ENCODE data around the gene DIO3. TPM values are rescaled to one million over a fixed set of nuclear protein-coding genes. Genes with fewer than 3 reads are reported as not detected.

The DIO3 gene
- total RNA-seq, 4 donors from 2014 or later, result 4.2 to 19.5 (median 5.3) TPM

DNA sequence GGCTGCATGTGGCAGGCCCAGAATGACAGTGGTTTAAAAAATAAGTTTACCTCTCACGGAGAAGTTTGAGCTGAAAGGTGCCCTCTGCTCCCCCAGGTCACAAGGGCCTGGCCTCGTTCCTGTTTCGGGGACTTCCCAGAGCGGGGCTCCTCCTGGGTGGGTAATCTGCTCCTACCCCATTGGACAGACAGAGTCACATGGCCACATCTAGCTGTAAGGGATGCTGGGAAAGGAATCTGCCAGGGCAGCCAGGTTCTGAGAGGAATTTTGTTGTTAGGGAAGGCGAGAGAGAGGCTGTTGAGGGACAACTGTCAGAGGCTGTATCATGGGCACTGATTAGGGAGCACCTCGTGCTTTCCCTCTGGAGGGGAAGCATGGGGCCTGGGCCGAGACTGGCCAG lies 24.0 kb upstream of the DIO3 start:
- Histone ChIP-seq H3K4me1 (no peaks in the 10 kb centered on the region), H3K9me3 (peaks cover 0 to 5% (median 0%) of the 10 kb centered on the region in 4 donors), H3K36me3 (no peaks in the 10 kb centered on the region), H3K27me3 (no peaks in the 10 kb centered on the region), H3K4me3 (no peak overlapping the region), H3K27ac (no peak overlapping the region)
- TF ChIP-seq POLR2A (IDR thresholded peaks at IDR 0.05), result no peak
- TF ChIP-seq, protein P1, sequence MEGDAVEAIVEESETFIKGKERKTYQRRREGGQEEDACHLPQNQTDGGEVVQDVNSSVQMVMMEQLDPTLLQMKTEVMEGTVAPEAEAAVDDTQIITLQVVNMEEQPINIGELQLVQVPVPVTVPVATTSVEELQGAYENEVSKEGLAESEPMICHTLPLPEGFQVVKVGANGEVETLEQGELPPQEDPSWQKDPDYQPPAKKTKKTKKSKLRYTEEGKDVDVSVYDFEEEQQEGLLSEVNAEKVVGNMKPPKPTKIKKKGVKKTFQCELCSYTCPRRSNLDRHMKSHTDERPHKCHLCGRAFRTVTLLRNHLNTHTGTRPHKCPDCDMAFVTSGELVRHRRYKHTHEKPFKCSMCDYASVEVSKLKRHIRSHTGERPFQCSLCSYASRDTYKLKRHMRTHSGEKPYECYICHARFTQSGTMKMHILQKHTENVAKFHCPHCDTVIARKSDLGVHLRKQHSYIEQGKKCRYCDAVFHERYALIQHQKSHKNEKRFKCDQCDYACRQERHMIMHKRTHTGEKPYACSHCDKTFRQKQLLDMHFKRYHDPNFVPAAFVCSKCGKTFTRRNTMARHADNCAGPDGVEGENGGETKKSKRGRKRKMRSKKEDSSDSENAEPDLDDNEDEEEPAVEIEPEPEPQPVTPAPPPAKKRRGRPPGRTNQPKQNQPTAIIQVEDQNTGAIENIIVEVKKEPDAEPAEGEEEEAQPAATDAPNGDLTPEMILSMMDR (IDR thresholded peaks at IDR 0.05), result no peak
- no peak for DNase-seq (ENCODE audit: low spot score in 2 of 2)
- 87 to 93% methylated on average over 7 of the region's 7 CpGs for WGBS, 2 donors

- no peaks in the 10 kb centered on the region for H3K36me3 ChIP-seq
- H3K27me3 ChIP-seq, result no peaks in the 10 kb centered on the region
- TF ChIP-seq, protein P1 (IDR thresholded peaks at IDR 0.05), result no peak
- TF ChIP-seq POLR2A (IDR thresholded peaks at IDR 0.05) (no peak), EP300 (IDR thresholded peaks at IDR 0.05) (no peak)
- H3K4me3 ChIP-seq, result no peak overlapping the region
- no peak overlapping the region for H3K27ac ChIP-seq
- DNase-seq (ENCODE audit: low spot score in 2 of 2), result no peak
- H3K4me1 ChIP-seq, result no peaks in the 10 kb centered on the region
- 19 to 23% methylated on average over 5 of the region's 5 CpGs for WGBS, 2 donors
- H3K9me3 ChIP-seq, result peaks cover 0 to 19% (median 0%) of the 10 kb centered on the region in 4 donors
Measured at GRCh38 chr14:101538878-101539277, 22.4 kb upstream of the DIO3 start.

DNA sequence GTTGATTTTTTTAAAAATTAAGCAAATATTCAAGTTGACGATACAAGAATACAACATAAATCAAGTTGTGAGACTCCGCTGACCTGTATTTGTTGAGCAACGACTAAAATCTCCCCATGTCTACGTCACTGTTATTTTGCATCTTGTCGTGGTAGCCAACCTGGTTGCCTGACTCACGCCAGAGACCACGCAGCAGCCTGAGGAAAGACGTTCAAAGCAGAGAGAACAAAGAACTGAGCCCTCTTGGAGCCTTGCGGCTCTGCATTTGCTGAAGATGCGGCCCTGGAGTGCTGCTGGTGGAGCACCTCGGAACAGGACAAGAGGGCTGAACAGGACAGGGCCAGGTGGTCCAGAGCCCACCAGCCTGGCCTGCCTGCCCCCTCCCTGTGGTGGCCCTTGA lies 21.4 kb upstream of the DIO3 start:
- no peak overlapping the region for H3K27ac ChIP-seq
- H3K9me3 ChIP-seq, result peaks cover 0 to 28% (median 0%) of the 10 kb centered on the region in 4 donors
- no peaks in the 10 kb centered on the region for H3K27me3 ChIP-seq
- no peaks in the 10 kb centered on the region for H3K36me3 ChIP-seq
- WGBS, 2 donors, result 74 to 75% methylated on average over 11 of the region's 11 CpGs
- H3K4me3 ChIP-seq, result no peak overlapping the region
- H3K4me1 ChIP-seq, result no peaks in the 10 kb centered on the region
- TF ChIP-seq POLR2A (IDR thresholded peaks at IDR 0.05), result no peak
- TF ChIP-seq EP300 (IDR thresholded peaks at IDR 0.05), result no peak
- TF ChIP-seq, protein P1 (IDR thresholded peaks at IDR 0.05), result no peak
- DNase-seq (ENCODE audit: low spot score in 2 of 2), result no peak

DNA sequence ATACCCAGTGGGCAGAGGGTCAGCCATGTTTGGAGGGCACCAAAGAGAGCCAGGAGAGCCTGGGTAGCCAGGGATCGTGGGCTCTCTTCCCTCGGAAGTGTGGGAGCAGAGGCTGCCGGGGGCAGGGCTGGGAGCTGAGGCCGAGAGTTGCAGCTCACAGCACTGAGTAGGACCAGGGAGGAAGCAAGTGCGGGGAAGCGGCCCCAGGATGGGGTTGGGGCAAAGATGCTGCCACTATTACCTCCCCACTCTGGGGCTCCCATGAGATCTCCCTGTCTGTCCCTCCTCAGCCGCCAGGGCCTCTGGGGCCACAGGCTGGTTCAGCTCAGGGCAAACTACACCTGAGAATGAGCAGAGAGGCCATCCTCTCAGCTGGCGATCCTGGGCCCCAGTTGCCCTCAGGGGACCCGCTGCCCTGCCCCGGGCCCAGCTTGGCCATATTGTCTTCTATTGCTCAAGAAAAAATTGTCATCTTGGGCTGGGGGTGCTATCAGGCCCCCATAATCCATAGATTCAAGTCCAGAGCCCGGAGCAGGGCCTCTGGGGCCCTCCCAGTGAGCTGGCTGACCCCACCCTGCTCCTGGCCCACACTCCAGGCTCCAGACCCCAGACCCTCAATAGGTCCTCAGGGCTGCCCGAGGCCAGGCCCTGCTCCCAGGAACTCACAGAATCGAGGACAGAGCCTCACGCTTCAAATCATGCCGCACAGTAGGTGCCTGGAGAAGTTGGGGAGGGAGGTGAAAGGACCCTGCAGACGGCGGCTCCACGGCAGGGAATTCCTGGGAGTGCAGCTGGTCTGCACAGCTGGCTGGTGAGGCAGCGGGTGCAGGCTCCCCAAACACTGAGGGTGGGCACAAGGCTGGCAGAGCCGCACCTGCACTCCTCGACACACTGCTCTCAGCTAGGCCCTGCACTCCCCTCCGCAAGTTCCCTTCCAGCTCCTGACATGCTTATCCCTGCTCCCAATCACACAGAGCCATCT lies 20.5 kb upstream of the DIO3 start:
- H3K4me3 ChIP-seq, result no peak overlapping the region
- WGBS, 2 donors, result 84 to 90% methylated on average over 15 to 22 of the region's 22 CpGs
- H3K4me1 ChIP-seq, result no peaks in the 10 kb centered on the region
- no peaks in the 10 kb centered on the region for H3K36me3 ChIP-seq
- no peak for DNase-seq (ENCODE audit: low spot score in 2 of 2)
- peaks cover 0 to 35% (median 0%) of the 10 kb centered on the region in 4 donors for H3K9me3 ChIP-seq
- H3K27me3 ChIP-seq, result no peaks in the 10 kb centered on the region
- TF ChIP-seq, protein P1 (IDR thresholded peaks at IDR 0.05), result no peak
- TF ChIP-seq POLR2A (IDR thresholded peaks at IDR 0.05), result no peak
- TF ChIP-seq EP300 (IDR thresholded peaks at IDR 0.05), result no peak
- no peak overlapping the region for H3K27ac ChIP-seq

- 65% methylated on average over 9 of the region's 9 CpGs for WGBS, 2 donors
- TF ChIP-seq POLR2A (IDR thresholded peaks at IDR 0.05) (no peak), EP300 (IDR thresholded peaks at IDR 0.05) (no peak)
- TF ChIP-seq, protein P1 (IDR thresholded peaks at IDR 0.05), result no peak
Measured at GRCh38 chr14:101542391-101542790, 18.9 kb upstream of the DIO3 start.

More at GRCh38 chr14:101542391-101542790, 18.9 kb upstream of the DIO3 start:
- Histone ChIP-seq H3K4me3 (no peak overlapping the region), H3K27ac (no peak overlapping the region), H3K27me3 (no peaks in the 10 kb centered on the region), H3K9me3 (peaks cover 0 to 47% (median 0%) of the 10 kb centered on the region in 4 donors), H3K4me1 (no peaks in the 10 kb centered on the region), H3K36me3 (no peaks in the 10 kb centered on the region)
- DNase-seq (ENCODE audit: low spot score in 2 of 2), result no peak
